ENCODE results near the gene ARMC9.

The ARMC9 gene

GRCh38 chr2:231390667-231391066 is 192.2 kb downstream of the ARMC9 start:
- Histone ChIP-seq H3K4me3 (IDR thresholded peaks at IDR 0.05; ENCODE audit: insufficient read depth, low read depth, low read length) (no peak overlapping the region), H3K4me1 (ENCODE audit: low read depth, poor library complexity, severe bottlenecking) (no peaks in the 10 kb centered on the region), H4K20me1 (ENCODE audit: insufficient read depth) (no peaks in the 10 kb centered on the region), H3K9ac (no peak overlapping the region), H3K36me3 (ENCODE audit: insufficient read depth) (no peaks in the 10 kb centered on the region), H3K27ac (no peak overlapping the region), H3K79me2 (ENCODE audit: insufficient read depth, low read depth) (no peaks in the 10 kb centered on the region), H3K27me3 (ENCODE audit: insufficient read depth, low read depth) (no peaks in the 10 kb centered on the region), H2AFZ (ENCODE audit: low read depth) (no peak overlapping the region), H3K4me2 (no peak overlapping the region)
- TF ChIP-seq CTCF (conservative IDR thresholded peaks at IDR 0.05; ENCODE audit: low read depth, low read length) = no peak

GRCh38 chr2:231391981-231392380 is 193.6 kb downstream of the ARMC9 start:
- Histone ChIP-seq H3K4me2 (no peak overlapping the region), H3K9ac (no peak overlapping the region), H2AFZ (ENCODE audit: low read depth) (no peak overlapping the region), H4K20me1 (ENCODE audit: insufficient read depth) (no peaks in the 10 kb centered on the region), H3K4me3 (IDR thresholded peaks at IDR 0.05; ENCODE audit: insufficient read depth, low read depth, low read length) (no peak overlapping the region), H3K36me3 (ENCODE audit: insufficient read depth) (no peaks in the 10 kb centered on the region), H3K79me2 (ENCODE audit: insufficient read depth, low read depth) (no peaks in the 10 kb centered on the region), H3K27me3 (ENCODE audit: insufficient read depth, low read depth) (no peaks in the 10 kb centered on the region), H3K27ac (no peak overlapping the region), H3K4me1 (ENCODE audit: low read depth, poor library complexity, severe bottlenecking) (peaks cover 2% of the 10 kb centered on the region)
- no peak for TF ChIP-seq CTCF (conservative IDR thresholded peaks at IDR 0.05; ENCODE audit: low read depth, low read length)

GRCh38 chr2:231392431-231393148 is 194.2 kb downstream of the ARMC9 start:
- Histone ChIP-seq H3K4me1 (ENCODE audit: low read depth, poor library complexity, severe bottlenecking) (peaks cover 5% of the 10 kb centered on the region), H2AFZ (ENCODE audit: low read depth) (no peak overlapping the region), H3K4me3 (IDR thresholded peaks at IDR 0.05; ENCODE audit: insufficient read depth, low read depth, low read length) (no peak overlapping the region), H3K36me3 (ENCODE audit: insufficient read depth) (no peaks in the 10 kb centered on the region), H4K20me1 (ENCODE audit: insufficient read depth) (no peaks in the 10 kb centered on the region), H3K27me3 (ENCODE audit: insufficient read depth, low read depth) (no peaks in the 10 kb centered on the region), H3K27ac (no peak overlapping the region), H3K4me2 (no peak overlapping the region), H3K9ac (no peak overlapping the region), H3K79me2 (ENCODE audit: insufficient read depth, low read depth) (no peaks in the 10 kb centered on the region)
- TF ChIP-seq CTCF (conservative IDR thresholded peaks at IDR 0.05; ENCODE audit: low read depth, low read length) = no peak

- Histone ChIP-seq H3K27me3 (ENCODE audit: insufficient read depth, low read depth) (no peaks in the 10 kb centered on the region), H2AFZ (ENCODE audit: low read depth) (no peak overlapping the region), H4K20me1 (ENCODE audit: insufficient read depth) (no peaks in the 10 kb centered on the region), H3K79me2 (ENCODE audit: insufficient read depth, low read depth) (no peaks in the 10 kb centered on the region), H3K4me1 (ENCODE audit: low read depth, poor library complexity, severe bottlenecking) (peaks cover 5% of the 10 kb centered on the region), H3K36me3 (ENCODE audit: insufficient read depth) (no peaks in the 10 kb centered on the region), H3K9ac (no peak overlapping the region), H3K27ac (no peak overlapping the region), H3K4me3 (IDR thresholded peaks at IDR 0.05; ENCODE audit: insufficient read depth, low read depth, low read length) (no peak overlapping the region), H3K4me2 (no peak overlapping the region)
- no peak for TF ChIP-seq CTCF (conservative IDR thresholded peaks at IDR 0.05; ENCODE audit: low read depth, low read length)
These were observed 195.0 kb downstream of the ARMC9 start for GRCh38 chr2:231393149-231394131.
